ENCODE data around the gene DEPP1.

DNA sequence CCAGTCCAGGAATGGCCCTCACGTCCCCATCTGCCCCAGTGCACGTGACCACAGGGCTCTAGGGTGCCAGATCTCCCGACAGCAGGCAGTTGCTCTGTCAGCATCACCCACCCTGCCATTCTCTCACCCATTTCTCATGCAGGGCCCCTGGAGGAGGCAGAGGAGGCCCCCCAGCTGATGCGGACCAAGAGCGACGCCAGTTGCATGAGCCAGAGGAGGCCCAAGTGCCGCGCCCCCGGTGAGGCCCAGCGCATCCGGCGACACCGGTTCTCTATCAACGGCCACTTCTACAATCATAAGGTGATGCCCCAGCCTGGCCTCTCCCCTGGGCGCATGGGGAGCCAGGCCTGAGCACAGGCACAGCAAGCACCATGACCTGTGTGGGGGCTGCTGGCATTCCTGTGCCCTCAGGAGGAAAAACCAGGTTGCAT lies 6.1 kb upstream of the DEPP1 start:
- no peak for TF ChIP-seq SMC3 (IDR thresholded peaks at IDR 0.05)
- no peak for TF ChIP-seq POLR2A (IDR thresholded peaks at IDR 0.05; ENCODE audit: low read length)
- TF ChIP-seq CBX2 (IDR thresholded peaks at IDR 0.05; ENCODE audit: borderline replicate concordance, low read depth) = no peak
- TF ChIP-seq, protein P1, sequence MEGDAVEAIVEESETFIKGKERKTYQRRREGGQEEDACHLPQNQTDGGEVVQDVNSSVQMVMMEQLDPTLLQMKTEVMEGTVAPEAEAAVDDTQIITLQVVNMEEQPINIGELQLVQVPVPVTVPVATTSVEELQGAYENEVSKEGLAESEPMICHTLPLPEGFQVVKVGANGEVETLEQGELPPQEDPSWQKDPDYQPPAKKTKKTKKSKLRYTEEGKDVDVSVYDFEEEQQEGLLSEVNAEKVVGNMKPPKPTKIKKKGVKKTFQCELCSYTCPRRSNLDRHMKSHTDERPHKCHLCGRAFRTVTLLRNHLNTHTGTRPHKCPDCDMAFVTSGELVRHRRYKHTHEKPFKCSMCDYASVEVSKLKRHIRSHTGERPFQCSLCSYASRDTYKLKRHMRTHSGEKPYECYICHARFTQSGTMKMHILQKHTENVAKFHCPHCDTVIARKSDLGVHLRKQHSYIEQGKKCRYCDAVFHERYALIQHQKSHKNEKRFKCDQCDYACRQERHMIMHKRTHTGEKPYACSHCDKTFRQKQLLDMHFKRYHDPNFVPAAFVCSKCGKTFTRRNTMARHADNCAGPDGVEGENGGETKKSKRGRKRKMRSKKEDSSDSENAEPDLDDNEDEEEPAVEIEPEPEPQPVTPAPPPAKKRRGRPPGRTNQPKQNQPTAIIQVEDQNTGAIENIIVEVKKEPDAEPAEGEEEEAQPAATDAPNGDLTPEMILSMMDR (IDR thresholded peaks at IDR 0.05) = no peak
- TF ChIP-seq KDM1A (IDR thresholded peaks at IDR 0.05; ENCODE audit: low read depth) = no peak
- no peak for TF ChIP-seq RFX5 (IDR thresholded peaks at IDR 0.05)
- no peak for TF ChIP-seq RARB (CRISPR knock-in tag; IDR thresholded peaks at IDR 0.05)
- no peak for TF ChIP-seq MYC (IDR thresholded peaks at IDR 0.05; ENCODE audit: borderline replicate concordance, low read length)
- no peak for TF ChIP-seq CEBPB (IDR thresholded peaks at IDR 0.05)
- TF ChIP-seq EP300 (IDR thresholded peaks at IDR 0.05) = no peak
